AG09309 (cell line): ENCODE measurements around the gene LAIR2.
"Not testable (repeated sequence)": the region's sequence is repeated elsewhere in the genome, so short reads cannot be mapped to it uniquely, and the experiment has no call there.

Experiments
- DNase-seq: peaks from one replicate; pipeline ENCODE4 v3.0.0-alpha.2; 2010; ENCODE audit warnings: low read depth
- H3K4me3 ChIP-seq: 2 replicates; pipeline ENCODE4 v1.5.1; 2011; ENCODE audit warnings: mild to moderate bottlenecking, low read depth, low read length, moderate library complexity; ENCODE audit not compliant: control insufficient read depth
- CTCF ChIP-seq: IDR thresholded peaks from 2 replicates; pipeline ENCODE4 v1.5.1; 2011; ENCODE audit warnings: mild to moderate bottlenecking, low read depth, low read length, inconsistent platforms; ENCODE audit not compliant: insufficient read depth, control insufficient read depth; ENCODE audit errors: missing control alignments

The LAIR2 gene

DNA sequence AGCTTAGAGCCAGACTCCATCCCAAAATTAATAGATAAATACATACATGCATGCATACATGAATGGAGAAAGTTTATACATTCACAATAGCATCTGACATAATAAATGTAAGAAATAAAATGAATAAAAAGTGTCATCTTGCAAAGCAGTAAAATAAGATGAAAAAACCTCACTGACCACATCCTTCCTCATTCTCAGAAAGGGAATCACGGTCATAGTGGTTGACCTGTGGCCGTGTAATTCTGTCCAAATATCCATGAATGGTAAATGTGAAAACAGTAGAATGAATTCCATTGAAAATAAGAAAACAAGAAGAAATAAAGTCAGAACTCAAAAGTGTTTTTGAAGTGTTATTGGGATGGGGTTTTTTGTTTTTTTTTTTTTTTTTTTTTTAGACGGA, 19.7 kb upstream of the LAIR2 start:
- DNase-seq = no peak
- H3K4me3 ChIP-seq = no peak overlapping the region
- no peak for TF ChIP-seq CTCF

DNA sequence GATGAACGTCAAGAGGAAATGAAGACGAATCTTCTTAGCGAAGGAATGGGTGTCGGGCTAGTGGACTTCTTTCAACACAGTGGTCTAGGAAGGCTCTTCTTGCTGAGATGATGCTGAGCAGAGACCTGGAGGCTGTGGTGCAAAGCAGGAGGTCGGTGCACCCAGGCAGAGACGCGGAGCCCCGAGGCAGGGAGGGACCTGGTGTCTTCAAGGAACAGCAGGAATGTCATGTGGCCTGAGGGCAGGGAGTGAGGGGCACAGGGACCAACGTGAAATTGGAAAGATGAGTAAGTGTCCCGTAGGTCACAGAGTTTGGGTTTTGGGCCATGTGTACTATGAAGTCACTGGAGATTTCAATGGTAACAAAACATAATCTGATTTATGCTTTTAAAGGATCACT, 18.2 kb upstream of the LAIR2 start:
- no peak for TF ChIP-seq CTCF
- DNase-seq = no peak
- no peak overlapping the region for H3K4me3 ChIP-seq

- no peak for TF ChIP-seq CTCF
- no peak overlapping the region for H3K4me3 ChIP-seq
- no peak for DNase-seq
These were observed 16.8 kb upstream of the LAIR2 start for GRCh38 chr19:54485851-54486250.

DNA sequence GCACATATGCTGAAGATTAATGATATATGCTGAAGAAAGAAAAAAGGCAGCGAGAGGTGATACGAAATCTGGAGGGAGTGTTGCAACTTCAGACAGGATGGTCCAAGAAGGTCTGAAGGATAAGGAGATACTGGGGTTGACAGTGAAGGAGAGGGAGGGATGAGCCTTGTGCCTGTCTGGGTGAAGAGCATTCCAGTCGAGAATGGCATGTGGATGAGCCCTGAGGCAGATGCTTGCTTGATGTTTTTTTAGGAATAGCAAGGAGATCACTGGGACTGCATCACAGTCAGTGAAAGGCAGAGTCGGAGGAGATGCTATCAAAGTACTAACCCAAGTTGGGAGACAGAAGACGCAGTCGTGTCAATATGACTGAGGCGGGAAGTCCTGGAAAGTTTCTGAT, 13.3 kb upstream of the LAIR2 start:
- H3K4me3 ChIP-seq = no peak overlapping the region
- DNase-seq = no peak
- no peak for TF ChIP-seq CTCF

DNA sequence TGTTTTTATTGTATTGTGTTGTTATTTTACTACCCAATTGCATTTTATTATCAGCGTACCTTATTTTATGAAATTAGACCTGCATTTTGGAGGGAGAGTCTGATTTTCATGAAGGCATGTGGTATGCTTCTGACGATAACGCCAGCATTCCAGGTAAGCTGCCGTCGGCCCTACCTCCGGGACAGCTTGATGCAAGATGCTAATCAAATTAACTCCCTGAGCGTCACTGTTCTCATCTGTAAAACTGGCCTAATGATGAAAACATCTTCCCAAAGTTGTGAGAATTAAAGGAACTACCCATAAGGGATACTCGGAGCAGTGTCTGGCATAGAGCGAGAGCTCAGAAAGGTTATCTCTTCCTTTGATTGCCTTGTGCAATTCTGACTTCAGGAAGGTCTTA, 12.9 kb upstream of the LAIR2 start:
- DNase-seq = no peak
- no peak for TF ChIP-seq CTCF
- H3K4me3 ChIP-seq = no peak overlapping the region

DNA sequence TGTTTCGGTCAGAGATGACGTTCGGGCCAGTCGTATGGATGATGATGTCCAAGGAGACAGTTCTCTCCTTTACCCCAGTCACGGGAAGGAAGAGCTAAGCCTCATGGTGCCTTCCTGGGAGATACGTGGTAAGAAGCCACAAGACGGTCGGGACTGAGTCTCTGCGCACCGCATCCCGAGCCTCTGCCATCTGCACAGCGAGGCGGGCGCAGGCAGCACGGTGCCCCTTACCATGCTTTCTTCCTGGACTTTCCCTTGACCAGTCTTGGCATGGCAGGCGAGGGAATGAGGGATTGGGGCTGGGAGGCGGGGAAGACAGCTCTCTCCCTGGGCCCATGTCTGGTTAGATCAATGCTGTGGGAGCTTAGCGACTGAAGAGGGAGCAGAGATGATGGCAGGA, 10.1 kb upstream of the LAIR2 start:
- no peak overlapping the region for H3K4me3 ChIP-seq
- no peak for TF ChIP-seq CTCF
- no peak for DNase-seq

DNA sequence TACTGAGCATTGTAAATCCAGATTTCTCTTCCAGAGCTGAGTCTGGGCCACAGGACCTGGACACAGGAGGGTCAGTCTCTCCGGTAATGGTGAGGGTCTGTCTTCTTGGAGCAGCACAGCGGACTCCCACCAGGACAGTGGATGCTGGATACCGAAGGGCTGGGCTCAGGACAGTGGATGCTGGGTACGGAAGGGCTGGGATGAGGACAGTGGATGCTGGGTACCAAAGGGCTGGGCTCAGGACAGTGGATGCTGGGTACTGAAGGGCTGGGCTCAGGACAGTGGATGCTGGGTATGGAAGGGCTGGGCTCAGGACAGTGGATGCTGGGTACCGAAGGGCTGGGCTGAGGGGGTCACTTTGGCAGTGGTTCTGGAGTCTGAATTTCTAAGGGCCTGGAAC, 9.6 kb upstream of the LAIR2 start:
- H3K4me3 ChIP-seq, DNase-seq: not testable (repeated sequence)
